AG04449 (cell line): ENCODE measurements around the gene NFIA.

Experiments used
- CTCF ChIA-PET: fragments of 350-600 bp; formaldehyde crosslinking; extraction: SDS; loops from one replicate; lab custom pipeline; 2021; ENCODE audit warnings: antibody characterized with exemption; lab: Yijun Ruan, JAX
- POLR2A ChIA-PET: fragments of 400-600, 350-600 bp; formaldehyde crosslinking; extraction: SDS; loops from one replicate; lab custom pipeline; 2020; ENCODE audit warnings: antibody characterized with exemption, inconsistent platforms; lab: Yijun Ruan, JAX
- DNase-seq: peaks from one replicate; pipeline ENCODE4 v3.0.0-alpha.2; 2010; ENCODE audit warnings: low read depth, low spot score
- H3K4me3 ChIP-seq: 2 replicates; pipeline ENCODE4 v1.5.1; 2011; ENCODE audit warnings: low read depth, mild to moderate bottlenecking, control low read depth, low read length
- CTCF ChIP-seq: IDR thresholded peaks from one replicate; pipeline ENCODE4 v1.5.1; 2011; ENCODE audit warnings: mild to moderate bottlenecking, moderate library complexity, low read length, control low read depth, inconsistent platforms; ENCODE audit not compliant: insufficient read depth; ENCODE audit errors: missing control alignments

NFIA gene

GRCh38 chr1:61138305-61138704 is 55.9 kb downstream of the NFIA start:
- TF ChIP-seq CTCF: no peak
- CTCF ChIA-PET: no interaction called here
- no peak overlapping the region for H3K4me3 ChIP-seq
- POLR2A ChIA-PET: no interaction called here
- DNase-seq: no peak

- ChIA-PET POLR2A (no interaction called here), CTCF (no interaction called here)
- TF ChIP-seq CTCF: no peak
- DNase-seq: no peak
- H3K4me3 ChIP-seq: no peak overlapping the region
These were observed 56.8 kb downstream of the NFIA start for GRCh38 chr1:61138921-61139774.

- CTCF ChIA-PET: interaction anchor here (1.0 to 1.3 kb wide), 2 partner anchors 74 to 97 kb away, joined by 3 read pairs; no protein-coding TSS in a partner anchor
These were observed 57.6 kb downstream of the NFIA start for GRCh38 chr1:61139775-61140549.

GRCh38 chr1:61140778-61141177 is 58.4 kb downstream of the NFIA start:
- ChIA-PET CTCF (interaction anchor here (1.0 to 1.3 kb wide), 2 partner anchors 75 to 98 kb away, joined by 3 read pairs; no protein-coding TSS in a partner anchor), POLR2A (no interaction called here)
- H3K4me3 ChIP-seq: no peak overlapping the region
- no peak for TF ChIP-seq CTCF
- no peak for DNase-seq

More at GRCh38 chr1:61139775-61140549, 57.6 kb downstream of the NFIA start:
- no peak overlapping the region for H3K4me3 ChIP-seq
- DNase-seq: no peak
- no peak for TF ChIP-seq CTCF
- POLR2A ChIA-PET: no interaction called here

- CTCF ChIA-PET: interaction anchor here (1.0 to 1.3 kb wide), 2 partner anchors 76 to 99 kb away, joined by 3 read pairs; no protein-coding TSS in a partner anchor
- no peak for DNase-seq
These were observed 59.1 kb downstream of the NFIA start for GRCh38 chr1:61141288-61142042.

More at GRCh38 chr1:61141288-61142042, 59.1 kb downstream of the NFIA start:
- H3K4me3 ChIP-seq: no peak overlapping the region
- POLR2A ChIA-PET: no interaction called here
- TF ChIP-seq CTCF: no peak
